ENCODE results near the gene CALML4.
A peak's percentile ranks its signal among the peaks of the same experiment; 100 is the strongest.
"Not testable (repeated sequence)": the region's sequence is repeated elsewhere in the genome, so short reads cannot be mapped to it uniquely, and the experiment has no call there.

The CALML4 gene

GRCh38 chr15:68214838-68215254, 9.7 kb upstream of the CALML4 start:
- H3K4me3 ChIP-seq (ENCODE audit: low read length), result no peak overlapping the region
- TF ChIP-seq, protein P1, sequence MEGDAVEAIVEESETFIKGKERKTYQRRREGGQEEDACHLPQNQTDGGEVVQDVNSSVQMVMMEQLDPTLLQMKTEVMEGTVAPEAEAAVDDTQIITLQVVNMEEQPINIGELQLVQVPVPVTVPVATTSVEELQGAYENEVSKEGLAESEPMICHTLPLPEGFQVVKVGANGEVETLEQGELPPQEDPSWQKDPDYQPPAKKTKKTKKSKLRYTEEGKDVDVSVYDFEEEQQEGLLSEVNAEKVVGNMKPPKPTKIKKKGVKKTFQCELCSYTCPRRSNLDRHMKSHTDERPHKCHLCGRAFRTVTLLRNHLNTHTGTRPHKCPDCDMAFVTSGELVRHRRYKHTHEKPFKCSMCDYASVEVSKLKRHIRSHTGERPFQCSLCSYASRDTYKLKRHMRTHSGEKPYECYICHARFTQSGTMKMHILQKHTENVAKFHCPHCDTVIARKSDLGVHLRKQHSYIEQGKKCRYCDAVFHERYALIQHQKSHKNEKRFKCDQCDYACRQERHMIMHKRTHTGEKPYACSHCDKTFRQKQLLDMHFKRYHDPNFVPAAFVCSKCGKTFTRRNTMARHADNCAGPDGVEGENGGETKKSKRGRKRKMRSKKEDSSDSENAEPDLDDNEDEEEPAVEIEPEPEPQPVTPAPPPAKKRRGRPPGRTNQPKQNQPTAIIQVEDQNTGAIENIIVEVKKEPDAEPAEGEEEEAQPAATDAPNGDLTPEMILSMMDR (conservative IDR thresholded peaks at IDR 0.05; ENCODE audit: low read depth, low read length), result no peak
- no peak for DNase-seq (ENCODE audit: low read depth)

DNA sequence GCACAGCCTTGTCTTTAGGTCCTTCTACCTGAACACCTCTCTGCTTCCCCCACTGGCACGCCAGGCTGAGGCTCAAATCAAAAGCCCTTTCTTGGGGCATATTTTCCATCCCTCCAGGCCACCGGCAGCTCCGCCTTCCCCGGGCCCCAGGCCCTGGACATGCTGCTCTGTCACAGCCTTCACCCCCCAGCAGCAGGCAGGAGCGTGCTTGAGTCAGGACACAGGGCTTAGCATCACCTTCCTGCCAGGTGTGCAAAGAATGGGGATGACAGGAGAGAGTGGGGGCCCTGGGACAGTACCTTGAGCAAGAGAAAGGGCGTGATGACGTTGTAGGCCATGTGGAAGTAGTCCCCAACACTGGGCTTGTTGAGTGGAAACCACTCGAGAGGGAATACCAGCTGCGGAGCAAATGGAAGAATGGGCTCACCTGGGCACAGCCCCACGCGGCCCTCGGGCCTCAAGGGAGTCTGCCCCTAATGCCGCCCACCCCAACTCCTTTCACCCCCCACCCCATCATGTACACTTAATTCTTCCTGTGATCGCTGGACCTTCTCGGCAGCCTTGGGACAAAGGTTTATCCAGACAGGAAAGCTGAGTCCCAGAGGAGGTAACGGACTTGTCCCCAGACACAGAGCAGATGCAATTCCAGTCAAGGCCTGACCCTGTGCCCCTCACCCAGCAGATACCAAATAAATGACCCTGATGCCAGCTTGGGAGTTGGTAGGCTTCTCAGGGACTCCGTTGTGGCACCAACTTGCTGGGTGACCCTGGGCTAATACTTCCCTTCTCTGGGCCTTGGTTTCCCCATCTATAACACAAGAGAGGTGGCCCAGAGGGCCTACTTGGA, 9.1 kb upstream of the CALML4 start:
- no peak for DNase-seq (ENCODE audit: low read depth)
- no peak overlapping the region for H3K4me3 ChIP-seq (ENCODE audit: low read length)
- TF ChIP-seq, protein P1 (conservative IDR thresholded peaks at IDR 0.05; ENCODE audit: low read depth, low read length), result no peak

DNA sequence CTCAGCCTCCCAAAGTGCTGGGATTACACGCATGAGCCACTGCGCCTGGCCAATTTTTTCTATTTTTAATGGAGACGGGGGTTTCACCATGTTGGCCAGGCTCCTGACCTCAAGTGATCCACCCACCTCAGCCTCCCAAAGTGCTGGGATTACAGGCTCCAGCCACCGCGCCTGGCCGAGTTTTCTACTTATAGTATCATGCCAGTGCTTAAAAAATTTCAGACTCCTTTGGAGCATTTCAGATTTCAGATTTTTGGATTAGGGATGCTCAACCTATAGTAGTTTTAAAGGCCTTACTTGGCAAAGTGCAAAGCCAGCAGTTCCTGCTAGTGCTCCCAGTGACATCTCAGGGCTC, 8.3 kb upstream of the CALML4 start:
- not testable (repeated sequence) for DNase-seq (ENCODE audit: low read depth); H3K4me3 ChIP-seq (ENCODE audit: low read length)

GRCh38 chr15:68211656-68212320, 6.7 kb upstream of the CALML4 start:
- DNase-seq (ENCODE audit: low read depth), result no peak
- TF ChIP-seq, protein P1 (conservative IDR thresholded peaks at IDR 0.05; ENCODE audit: low read depth, low read length), result no peak
- no peak overlapping the region for H3K4me3 ChIP-seq (ENCODE audit: low read length)

DNA sequence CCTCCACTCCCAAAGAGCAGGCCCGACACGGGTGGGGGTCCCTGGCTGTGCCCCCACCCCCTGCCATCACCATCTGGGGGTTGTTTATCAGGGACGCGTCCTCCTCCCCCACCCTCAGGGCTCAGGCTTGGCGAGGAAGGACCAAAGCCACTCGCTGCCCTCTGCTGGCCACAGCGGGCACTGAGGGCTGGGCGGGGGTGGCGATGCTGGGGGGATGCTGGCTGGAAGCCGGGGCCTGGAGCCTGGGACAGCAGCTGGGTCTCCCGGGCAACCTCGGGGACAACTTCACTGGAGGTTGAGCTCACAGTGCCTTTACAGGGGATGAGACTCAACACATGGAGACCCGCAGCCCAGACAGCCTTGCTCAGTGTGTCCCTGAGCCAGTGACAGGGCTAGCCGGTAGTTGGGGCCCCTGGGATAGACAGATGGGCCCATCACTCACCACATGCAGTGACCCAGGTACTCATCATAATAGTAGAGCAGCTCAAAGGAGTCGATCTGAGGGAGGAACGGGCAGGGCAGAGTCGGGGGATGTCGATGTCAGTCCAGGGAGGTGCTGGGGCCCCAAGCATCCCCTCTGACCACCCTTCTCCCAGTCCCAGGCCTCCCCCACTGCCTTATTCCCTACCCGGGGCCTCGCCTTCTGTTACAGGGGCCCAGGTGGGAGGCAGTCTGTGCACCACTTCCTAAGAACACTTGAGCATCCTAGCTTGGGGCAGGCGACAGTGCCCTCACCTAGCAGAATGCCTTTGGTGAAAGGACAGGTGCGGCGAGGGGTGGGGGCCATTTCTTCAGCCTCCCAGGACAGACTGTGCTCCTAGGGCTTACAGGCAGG, 5.9 kb upstream of the CALML4 start:
- TF ChIP-seq, protein P1 (conservative IDR thresholded peaks at IDR 0.05; ENCODE audit: low read depth, low read length), result peak; percentile 87
- no peak for DNase-seq (ENCODE audit: low read depth)
- no peak overlapping the region for H3K4me3 ChIP-seq (ENCODE audit: low read length)

- TF ChIP-seq, protein P1 (conservative IDR thresholded peaks at IDR 0.05; ENCODE audit: low read depth, low read length), result no peak
- H3K4me3 ChIP-seq (ENCODE audit: low read length), result no peak overlapping the region
These were observed 5.3 kb upstream of the CALML4 start for GRCh38 chr15:68210409-68210756.

GRCh38 chr15:68209735-68210408, 4.7 kb upstream of the CALML4 start:
- TF ChIP-seq, protein P1 (conservative IDR thresholded peaks at IDR 0.05; ENCODE audit: low read depth, low read length), result no peak
- no peak overlapping the region for H3K4me3 ChIP-seq (ENCODE audit: low read length)
- no peak for DNase-seq (ENCODE audit: low read depth)

More at GRCh38 chr15:68210409-68210756, 5.3 kb upstream of the CALML4 start:
- DNase-seq (ENCODE audit: low read depth), result no peak
